Right lobe of liver (tissue), 6 donors: ENCODE measurements around the gene OR56A3. TPM values are rescaled to one million over a fixed set of nuclear protein-coding genes. Genes with fewer than 3 reads are reported as not detected.

ENCODE experiments used
- ATAC-seq, 4 donors: fragments of 200-7000 bp; cut with Tn5 transposase; one replicate each; pipeline ENCODE4 v1.9.1; 2020; ENCODE audit warnings: mild to moderate bottlenecking in 4 of 4, moderate library complexity in 4 of 4
- DNase-seq, 3 donors: peaks; one replicate each; pipeline ENCODE4 v3.0.0-alpha.2; 2020
- H3K27ac ChIP-seq, 3 donors: fragments of 200-600 bp; one replicate each; pipeline ENCODE4 v1.8.0; 2022
- H3K27me3 ChIP-seq, 2 donors: fragments of 200-600 bp; one replicate each; pipeline ENCODE4 v1.8.0; 2022
- H3K36me3 ChIP-seq, 4 donors: fragments of 200-600 bp; sonication (generic) in 1 of 4; one replicate each; pipeline versions ENCODE4 v1.5.1 to v1.8.0; 2017 to 2022; ENCODE audit warnings: control low read depth in 1 of 4
- H3K4me1 ChIP-seq, 4 donors: fragments of 200-600 bp; sonication (generic) in 1 of 4; one replicate each; pipeline versions ENCODE4 v1.5.1 to v1.8.0; 2017 to 2022; ENCODE audit warnings: control low read depth in 1 of 4
- H3K4me3 ChIP-seq, 3 donors: fragments of 200-600 bp; one replicate each; pipeline ENCODE4 v1.8.0; 2022
- H3K9me3 ChIP-seq, 4 donors: fragments of 200-600 bp; sonication (generic) in 1 of 4; one replicate each; pipeline versions ENCODE4 v1.5.1 to v1.8.0; 2017 to 2022; ENCODE audit warnings: control low read depth in 1 of 4
- CTCF ChIP-seq, 4 donors: fragments of 200-600 bp in 3 of 4; fragments of 450-650 bp in 1 of 4; IDR thresholded peaks; one replicate each; pipeline versions ENCODE4 v1.5.1 to v1.8.0; 2016 to 2022; ENCODE audit warnings: antibody characterized with exemption in 4 of 4, mild to moderate bottlenecking in 2 of 4
- POLR2A ChIP-seq: fragments of 450-650 bp; IDR thresholded peaks from one replicate; pipeline ENCODE4 v1.6.1; 2017; ENCODE audit warnings: antibody characterized with exemption, mild to moderate bottlenecking
- WGBS: methylation state at CpG from one replicate; pipeline ENCODE4 v1.1.6; 2018; ENCODE audit warnings: low coverage, low lambda C conversion rate; ENCODE audit not compliant: insufficient coverage; ENCODE audit errors: missing lambda C conversion rate; 5-methylcytosine and 5-hydroxymethylcytosine counted together
- intact Hi-C, 2 donors: fragments of 100-400 bp; cut with DNase I; formaldehyde crosslinking; loops; one replicate each; pipeline versions ENCODE4 v1.11.2 to v1.14.1; 2022
- total RNA-seq, 6 experiments: library from RNA; depleted of rRNA in 2 of 6; stranded (reverse); fragments of >200 nt in 2 of 6; fragmentation: NEBNext Ultra II Directional in 3 of 6; extraction: Animal tissue kit (Norgen Biotek cat#: 25700) in 3 of 6; gene quantifications; one replicate each; pipeline versions ENCODE4 v1.1.0 to v1.2.4, GENCODE V29; 2016 to 2023
- donor health status: DM: no; HTN: yes; CAD: no.
- donor health status: DM: no; HTN: no; CAD: no.
- donor health status: DM: no; HTN: no; CAD: no.
- donor health status: DM: no; HTN: yes; CAD: no.
- donor health status: DM: no; HTN: yes; CAD: no.

Gene OR56A3
- total RNA-seq, 6 experiments from 2014 or later, result not detected

- no peaks in the 10 kb centered on the region for H3K36me3 ChIP-seq
- TF ChIP-seq POLR2A, result no peak
- TF ChIP-seq CTCF (IDR thresholded peaks at IDR 0.05), result no peak
- no peak overlapping the region for H3K27ac ChIP-seq
- WGBS, result 81% methylated on average over 30 of the region's 31 CpGs
- H3K4me1 ChIP-seq, result no peaks in the 10 kb centered on the region
- no peaks in the 10 kb centered on the region for H3K27me3 ChIP-seq
- intact Hi-C loops, result no loop called here
- DNase-seq, result no peak
- ATAC-seq, result no peak
- no peak overlapping the region for H3K4me3 ChIP-seq
- no peaks in the 10 kb centered on the region for H3K9me3 ChIP-seq
These were observed 12.3 kb upstream of the OR56A3 start for GRCh38 chr11:5929571-5930368.

GRCh38 chr11:5930614-5931013 is 11.4 kb upstream of the OR56A3 start:
- DNase-seq (no peak), ATAC-seq (no peak)
- intact Hi-C loops, result no loop called here
- H3K9me3 ChIP-seq, result no peaks in the 10 kb centered on the region
- H3K36me3 ChIP-seq, result no peaks in the 10 kb centered on the region
- TF ChIP-seq POLR2A, result no peak
- no peak for TF ChIP-seq CTCF (IDR thresholded peaks at IDR 0.05)
- no peaks in the 10 kb centered on the region for H3K4me1 ChIP-seq
- H3K27ac ChIP-seq, result no peak overlapping the region
- no CpG with 5 or more reads among the region's 19 CpGs for WGBS
- H3K4me3 ChIP-seq, result no peak overlapping the region
- H3K27me3 ChIP-seq, result no peaks in the 10 kb centered on the region

GRCh38 chr11:5931061-5931460 is 11.0 kb upstream of the OR56A3 start:
- H3K9me3 ChIP-seq, result no peaks in the 10 kb centered on the region
- 74% methylated on average over 7 of the region's 8 CpGs for WGBS
- H3K36me3 ChIP-seq, result no peaks in the 10 kb centered on the region

GRCh38 chr11:5932671-5933070 is 9.4 kb upstream of the OR56A3 start:
- no peak for ATAC-seq
- H3K9me3 ChIP-seq, result no peaks in the 10 kb centered on the region
- H3K27ac ChIP-seq, result no peak overlapping the region
- no peak overlapping the region for H3K4me3 ChIP-seq
- WGBS, result 85% methylated on average over 11 of the region's 11 CpGs
- H3K36me3 ChIP-seq, result no peaks in the 10 kb centered on the region
- TF ChIP-seq CTCF (IDR thresholded peaks at IDR 0.05) (no peak), POLR2A (no peak)
- no peak for DNase-seq
- no peaks in the 10 kb centered on the region for H3K27me3 ChIP-seq
- no peaks in the 10 kb centered on the region for H3K4me1 ChIP-seq
- intact Hi-C loops, result no loop called here

More at GRCh38 chr11:5931061-5931460, 11.0 kb upstream of the OR56A3 start:
- intact Hi-C loops, result no loop called here
- H3K27me3 ChIP-seq, result no peaks in the 10 kb centered on the region
- H3K4me1 ChIP-seq, result no peaks in the 10 kb centered on the region
- no peak overlapping the region for H3K4me3 ChIP-seq
- ATAC-seq (no peak), DNase-seq (no peak)
- TF ChIP-seq CTCF (IDR thresholded peaks at IDR 0.05) (no peak), POLR2A (no peak)
- H3K27ac ChIP-seq, result no peak overlapping the region
